GM21515 (cell line): ENCODE measurements around the gene LMTK2.

Experiments used
- ATAC-seq: cut with Tn5 transposase; IDR thresholded peaks from one replicate; pipeline ENCODE4 v1.9.1; 2021; ENCODE audit not compliant: unreplicated experiment

Gene LMTK2

DNA sequence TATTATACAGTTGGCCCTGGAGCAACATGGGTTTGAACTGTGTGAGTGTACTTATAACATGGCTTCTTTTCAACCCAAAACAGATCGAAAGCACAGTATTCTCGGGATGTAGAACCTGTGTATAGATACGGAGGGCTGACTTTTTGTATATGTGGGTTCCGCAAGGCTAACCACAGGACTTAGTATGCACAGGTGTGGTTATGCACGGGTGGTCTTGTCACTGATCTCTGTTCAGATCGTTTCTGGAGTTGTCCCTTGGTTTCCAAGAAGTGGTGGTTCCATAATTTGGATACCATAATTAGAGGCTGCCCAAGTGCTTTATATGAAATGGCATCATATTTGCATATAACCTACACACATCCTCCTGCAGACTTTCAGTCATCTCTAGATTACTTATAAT, 93.7 kb downstream of the LMTK2 start:
- peak; percentile 49 for ATAC-seq

DNA sequence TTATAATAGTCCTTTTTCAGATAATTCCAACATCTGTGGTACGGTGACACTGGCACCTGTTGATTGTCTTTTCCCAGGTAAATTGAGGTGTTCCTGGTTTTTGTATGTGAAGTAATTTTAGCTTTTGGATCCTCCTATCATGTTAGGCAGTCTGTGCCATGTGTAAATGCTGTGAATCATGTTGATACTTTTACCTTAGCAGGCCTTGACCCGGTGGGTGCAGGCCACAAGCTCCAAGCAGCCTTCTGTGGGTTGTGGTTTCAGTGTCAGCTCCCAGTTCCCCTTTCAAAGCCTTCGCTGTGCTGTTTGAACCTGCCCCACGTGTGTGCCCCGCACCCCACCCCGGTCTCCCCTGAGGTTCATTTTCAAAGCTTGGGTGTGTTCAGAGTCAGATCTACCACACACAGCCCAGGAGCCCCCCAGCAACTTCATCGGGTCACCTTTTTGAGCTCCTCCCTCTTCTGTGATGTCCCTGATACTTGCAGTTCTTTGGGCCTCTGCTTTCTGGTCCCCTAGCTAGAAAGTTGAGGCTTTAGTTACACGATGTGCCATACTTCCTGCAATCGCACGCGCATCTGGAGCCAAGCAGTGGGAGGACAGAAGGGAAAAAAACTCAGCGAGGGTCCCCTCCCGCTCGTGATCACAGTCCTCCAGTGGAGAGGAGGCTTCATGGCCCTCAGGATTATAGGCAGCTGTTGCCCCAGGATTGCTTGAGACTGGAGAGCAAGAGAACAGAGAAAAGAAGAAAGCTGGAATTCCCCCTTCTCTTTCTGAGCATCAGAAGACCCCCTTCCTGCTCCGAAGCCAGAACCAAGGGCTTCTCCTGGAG, 95.9 kb downstream of the LMTK2 start:
- ATAC-seq: peak; percentile 89

DNA sequence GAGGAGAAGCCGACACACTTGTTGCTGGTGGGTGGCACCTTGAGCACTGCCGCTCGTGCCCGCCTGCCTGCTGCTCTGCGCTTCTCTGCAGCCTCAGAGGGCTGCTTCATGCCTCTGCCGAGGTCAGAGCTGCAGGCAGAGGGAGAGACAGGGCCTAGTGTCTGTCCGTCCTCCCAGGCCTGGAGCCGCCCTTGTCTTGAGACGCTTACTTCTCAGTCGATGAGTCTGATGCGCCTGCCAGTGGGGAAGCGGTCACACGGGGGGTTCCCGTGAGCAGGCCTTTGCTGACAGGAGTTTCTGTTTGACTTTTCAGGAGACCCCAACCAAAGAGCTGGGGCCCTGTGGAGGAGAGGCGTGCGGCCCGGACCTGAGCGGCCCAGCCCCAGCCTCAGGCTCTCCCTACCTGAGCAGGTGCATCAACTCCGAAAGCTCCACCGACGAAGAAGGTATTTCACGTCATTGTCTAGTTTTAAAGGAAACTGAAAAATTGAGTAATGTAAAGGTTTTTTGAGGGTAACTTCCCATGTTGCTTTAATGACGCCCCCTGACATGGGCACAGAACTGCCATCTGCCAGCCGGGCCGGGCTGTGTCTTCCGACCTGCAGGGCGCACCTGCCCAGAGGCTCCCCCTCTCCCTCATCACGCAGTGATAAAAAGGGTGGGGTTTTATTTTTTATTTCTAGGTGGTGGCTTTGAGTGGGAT, 96.8 kb downstream of the LMTK2 start:
- peak; percentile 38 for ATAC-seq

DNA sequence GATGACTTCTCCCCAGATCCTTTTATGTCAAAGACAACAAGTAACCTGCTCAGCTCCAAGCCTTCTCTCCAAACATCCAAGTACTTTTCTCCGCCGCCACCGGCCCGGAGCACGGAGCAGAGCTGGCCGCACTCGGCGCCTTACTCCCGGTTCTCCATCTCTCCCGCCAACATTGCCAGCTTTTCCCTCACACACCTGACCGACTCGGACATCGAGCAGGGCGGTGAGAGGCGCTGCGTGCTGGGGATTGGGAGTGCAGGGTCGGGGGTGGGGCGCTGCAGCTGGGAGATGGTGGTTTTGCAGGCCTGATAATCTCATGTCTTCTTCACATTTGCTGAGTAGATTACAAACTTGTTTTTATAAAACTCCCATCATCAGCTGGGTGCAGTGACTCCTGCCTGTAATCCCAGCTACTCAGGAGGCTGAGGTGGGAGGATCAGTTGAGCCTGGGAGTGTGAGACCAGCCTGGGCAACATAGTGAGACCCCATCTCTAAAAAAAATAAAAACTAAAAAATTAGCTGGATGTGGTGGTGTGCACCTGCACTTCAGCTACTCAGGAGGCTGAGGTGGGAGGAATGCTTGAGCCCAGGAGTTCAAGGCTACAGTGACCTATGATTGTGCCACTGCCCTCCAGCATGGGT, 97.4 kb downstream of the LMTK2 start:
- no peak for ATAC-seq

DNA sequence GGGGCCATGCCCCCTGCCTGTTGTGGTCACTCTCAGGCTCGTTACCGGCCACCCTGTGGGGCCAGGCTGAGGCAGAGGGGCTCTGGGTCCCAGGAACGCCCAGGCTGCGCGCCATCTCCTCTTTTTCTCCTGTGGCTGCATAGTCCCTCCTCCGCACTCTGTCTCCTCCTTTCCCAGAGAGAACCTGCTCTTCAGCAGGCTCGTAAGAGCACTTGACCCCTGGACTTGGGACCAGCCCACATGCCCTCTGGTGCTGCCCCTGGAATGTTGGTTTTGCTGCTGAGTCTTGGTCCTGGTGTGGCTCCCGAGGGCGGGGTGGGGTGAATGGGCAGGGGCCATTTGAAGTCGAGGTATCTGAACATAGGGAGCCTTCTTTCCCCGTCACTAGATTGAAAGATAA, 98.0 kb downstream of the LMTK2 start:
- ATAC-seq: no peak

DNA sequence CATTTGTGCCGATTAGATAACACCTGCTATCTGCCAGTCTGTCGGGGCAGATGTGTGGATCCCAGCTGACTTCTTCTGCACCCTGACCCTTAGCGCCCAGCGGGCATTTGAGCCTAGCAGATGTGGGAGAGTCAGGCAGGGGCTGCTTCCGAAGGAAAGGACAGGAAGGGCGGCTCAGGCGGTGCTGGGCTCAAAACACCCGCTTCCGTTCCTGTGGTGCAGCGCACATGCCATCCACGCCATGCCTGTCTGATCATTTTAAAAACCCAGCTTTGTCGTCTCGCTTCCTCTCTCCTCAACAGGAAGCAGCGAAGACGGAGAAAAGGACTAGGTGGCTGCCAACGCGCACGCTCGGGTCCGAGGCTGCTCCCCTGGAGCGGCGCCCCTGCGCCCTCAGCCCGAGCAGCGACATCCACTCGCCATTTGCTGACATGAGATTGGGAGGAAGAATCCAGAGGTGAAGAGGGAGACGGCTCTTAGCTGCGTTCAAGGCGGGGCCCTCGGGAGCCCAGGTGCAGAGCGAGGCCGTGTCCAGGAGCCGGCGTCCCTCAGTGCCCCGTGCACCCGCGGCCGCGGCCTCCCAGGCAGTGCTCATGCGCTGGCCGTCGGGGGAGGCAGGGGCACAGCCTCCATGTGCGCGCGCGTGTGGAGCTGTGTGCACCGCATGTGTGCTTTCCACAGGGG, 98.6 kb downstream of the LMTK2 start:
- no peak for ATAC-seq

DNA sequence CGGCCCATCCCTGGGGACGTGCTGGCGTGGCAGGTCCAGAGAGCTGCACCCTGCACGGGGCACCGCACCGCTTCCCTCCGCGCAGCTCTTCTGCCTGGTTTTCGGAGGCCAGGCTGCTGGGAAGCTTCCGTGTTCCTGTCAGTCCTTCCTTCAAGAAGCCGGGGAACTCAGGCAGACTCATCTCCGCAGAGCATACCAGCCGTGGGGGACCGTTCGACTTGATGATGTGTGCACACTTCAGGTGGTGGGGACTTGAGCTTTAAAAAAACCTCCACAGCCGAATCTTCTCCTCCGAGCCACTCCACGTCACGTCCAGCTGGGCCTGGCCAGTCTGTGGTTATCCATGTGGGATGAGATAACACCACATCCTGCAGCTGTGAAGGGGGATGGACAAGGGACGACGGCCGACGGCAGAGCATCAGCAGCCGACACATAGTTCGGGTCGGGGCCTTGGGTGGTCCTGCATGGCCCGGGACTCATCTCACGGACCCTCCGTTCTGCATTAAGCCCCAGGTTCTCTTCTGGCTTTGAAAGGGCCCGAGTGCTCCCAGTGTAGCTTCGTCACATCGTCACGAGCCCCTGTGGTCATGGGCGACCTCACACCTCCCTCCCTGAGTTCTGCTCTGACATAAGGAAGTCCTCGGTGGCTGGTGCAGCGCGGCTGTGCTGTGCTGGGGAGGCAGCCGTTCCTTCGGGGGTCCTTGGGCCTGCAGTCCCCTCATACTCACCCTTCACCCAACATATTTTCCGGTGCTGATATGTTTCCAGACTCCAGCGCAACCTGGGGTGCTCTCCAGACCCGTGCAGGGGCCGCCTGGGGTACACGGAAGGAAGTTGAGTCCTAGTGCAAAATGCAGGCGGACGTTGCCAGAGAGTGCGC, 100.0 kb downstream of the LMTK2 start:
- no peak for ATAC-seq

DNA sequence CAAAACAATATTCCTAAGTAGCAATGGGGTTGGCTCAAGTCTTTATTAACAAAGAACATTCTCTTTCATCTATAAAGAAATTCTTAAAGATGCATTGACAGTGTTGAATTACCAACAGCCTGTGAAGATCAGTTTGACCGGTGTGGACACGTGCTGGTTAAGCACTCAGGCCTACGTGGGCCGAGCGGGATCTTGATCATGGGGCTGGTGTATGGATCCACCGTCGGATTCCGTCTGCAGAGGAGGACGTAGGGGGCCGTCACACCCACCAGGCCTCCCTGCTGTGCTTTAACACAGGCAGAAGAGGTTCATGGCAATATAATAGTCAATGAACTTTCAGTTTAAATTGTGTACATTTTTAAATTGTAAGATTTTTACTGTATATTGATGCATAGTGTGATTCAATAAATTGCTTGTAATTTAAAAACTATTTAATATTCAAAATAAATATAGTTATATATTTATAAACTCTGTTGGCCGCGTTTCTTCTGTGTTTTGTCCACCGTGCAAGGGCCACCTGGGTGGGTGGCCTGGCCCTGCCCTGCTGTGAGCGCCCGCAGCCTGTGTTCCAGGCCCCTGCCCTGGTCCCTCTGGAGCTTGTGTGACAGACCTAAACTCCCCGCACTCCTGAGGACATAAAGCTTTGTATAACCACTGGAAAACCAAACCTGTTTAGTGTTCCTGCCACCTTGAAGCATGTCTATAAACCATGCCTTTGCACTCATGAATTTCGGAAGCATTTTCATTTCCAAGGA, 102.7 kb downstream of the LMTK2 start:
- ATAC-seq: no peak

DNA sequence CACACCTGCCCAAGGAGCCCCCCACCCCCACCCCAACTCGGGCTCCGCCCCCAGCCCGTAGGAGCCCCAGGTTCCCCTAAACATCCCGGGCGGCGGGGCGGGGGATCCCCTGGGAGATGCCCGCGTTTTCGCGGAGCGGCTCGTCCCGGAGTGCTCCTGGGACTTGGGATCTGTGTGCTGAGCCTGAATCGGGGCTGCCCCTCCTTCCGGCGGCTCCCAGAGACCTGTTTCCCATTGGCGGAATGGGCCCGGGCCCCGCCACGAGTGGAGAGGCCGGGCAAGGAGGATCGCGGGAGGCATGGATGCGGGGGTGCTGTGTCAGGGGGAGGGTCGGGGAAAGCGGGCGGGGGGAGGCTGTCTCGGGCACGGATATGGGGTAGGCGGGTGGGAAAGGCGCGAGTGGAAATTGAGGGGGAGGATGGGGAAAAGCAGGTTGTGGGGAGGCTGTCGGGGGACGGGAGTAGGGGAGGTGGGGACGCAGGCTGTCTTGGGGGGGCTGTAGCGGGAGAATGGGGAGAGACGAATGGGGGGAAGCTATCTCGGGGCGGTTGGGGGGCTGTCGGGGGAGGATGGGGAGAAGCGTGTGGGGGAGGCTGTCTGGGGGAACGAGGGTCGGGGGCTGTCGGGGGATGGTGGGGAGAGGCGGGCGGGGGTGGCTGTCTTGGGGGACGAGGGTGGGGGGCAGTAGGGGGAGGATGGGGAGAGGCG, 104.0 kb downstream of the LMTK2 start:
- no peak for ATAC-seq

DNA sequence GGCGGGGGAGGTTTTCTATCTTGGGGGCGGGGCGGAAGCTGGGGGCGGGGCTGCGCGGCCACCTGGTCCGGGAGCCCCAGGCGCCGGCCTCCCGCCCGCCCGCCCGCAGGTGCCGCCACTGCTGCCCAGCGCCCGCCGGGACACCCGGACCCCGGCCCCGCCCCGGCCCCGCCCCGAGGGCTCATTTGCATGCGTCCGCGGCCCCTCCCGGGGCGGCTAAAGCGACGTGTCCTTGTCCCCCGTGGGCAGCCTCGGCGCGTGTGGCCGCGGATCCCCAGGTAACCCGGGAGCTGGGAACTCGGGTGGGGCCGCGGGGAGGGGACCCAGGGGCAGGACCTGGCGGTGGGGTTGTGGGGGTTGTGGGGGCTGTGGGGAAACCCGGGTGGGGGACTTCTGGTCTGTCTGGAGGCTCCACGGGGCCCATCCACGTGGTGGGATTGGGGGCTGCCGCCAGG, 104.6 kb downstream of the LMTK2 start, which contains the start of gene BHLHA15:
Gene BHLHA15, plus strand, starts transcription at position 219 of the 455 bp plus-strand sequence. CDS start 871 bp downstream, outside the sequence.
- no peak for ATAC-seq

DNA sequence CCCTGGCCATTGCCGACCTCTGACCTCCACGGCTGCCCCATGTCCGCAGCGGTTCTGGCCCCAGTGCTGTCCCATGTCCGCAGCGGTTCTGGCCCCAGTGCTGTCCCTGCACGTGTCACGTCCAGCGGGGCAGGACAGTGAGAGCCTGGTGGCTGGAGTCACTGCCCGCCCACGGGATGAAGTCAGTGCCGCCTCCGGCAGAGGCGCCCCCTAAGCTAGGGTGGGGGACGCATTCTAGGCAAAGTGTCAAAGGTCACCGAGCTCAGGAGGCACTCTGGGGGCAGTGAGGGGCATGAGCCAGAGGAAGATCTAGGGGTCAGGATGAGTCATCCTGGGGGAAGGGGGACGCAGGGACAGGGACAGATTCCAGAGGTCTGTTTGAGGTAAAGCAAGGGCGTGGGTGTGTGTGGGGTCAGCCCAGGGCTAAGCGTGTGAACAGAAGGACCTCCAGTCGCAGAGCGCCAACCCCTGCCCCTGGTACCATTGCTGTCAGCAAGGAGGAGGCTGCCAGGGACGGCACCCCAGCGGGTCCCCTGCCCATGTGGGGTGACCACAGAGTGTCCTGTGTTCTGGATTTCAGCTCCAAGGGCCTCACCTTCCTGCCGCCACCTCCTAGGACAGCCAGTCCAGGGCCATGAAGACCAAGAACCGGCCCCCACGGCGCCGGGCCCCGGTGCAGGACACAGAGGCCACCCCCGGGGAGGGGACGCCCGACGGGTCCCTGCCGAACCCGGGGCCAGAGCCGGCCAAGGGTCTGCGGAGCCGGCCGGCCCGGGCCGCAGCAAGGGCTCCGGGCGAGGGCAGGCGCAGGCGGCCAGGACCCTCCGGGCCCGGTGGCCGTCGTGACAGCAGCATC, 105.2 kb downstream of the LMTK2 start:
- ATAC-seq: no peak

DNA sequence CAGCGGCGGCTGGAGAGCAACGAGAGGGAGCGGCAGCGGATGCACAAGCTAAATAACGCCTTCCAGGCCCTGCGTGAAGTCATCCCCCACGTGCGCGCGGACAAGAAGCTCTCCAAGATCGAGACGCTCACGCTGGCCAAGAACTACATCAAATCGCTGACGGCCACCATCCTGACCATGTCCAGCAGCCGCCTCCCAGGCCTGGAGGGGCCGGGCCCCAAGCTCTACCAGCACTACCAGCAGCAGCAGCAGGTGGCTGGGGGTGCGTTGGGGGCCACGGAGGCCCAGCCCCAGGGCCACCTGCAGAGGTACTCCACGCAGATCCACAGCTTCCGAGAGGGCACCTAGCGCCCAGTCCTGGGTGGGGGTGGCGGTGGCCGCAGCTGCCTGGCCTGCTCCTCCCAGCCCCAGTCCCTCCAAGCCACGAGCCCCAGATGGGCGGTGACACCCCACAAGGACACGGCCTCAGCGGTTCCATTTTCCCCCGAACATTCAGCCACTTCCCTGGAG, 105.9 kb downstream of the LMTK2 start:
- no peak for ATAC-seq

DNA sequence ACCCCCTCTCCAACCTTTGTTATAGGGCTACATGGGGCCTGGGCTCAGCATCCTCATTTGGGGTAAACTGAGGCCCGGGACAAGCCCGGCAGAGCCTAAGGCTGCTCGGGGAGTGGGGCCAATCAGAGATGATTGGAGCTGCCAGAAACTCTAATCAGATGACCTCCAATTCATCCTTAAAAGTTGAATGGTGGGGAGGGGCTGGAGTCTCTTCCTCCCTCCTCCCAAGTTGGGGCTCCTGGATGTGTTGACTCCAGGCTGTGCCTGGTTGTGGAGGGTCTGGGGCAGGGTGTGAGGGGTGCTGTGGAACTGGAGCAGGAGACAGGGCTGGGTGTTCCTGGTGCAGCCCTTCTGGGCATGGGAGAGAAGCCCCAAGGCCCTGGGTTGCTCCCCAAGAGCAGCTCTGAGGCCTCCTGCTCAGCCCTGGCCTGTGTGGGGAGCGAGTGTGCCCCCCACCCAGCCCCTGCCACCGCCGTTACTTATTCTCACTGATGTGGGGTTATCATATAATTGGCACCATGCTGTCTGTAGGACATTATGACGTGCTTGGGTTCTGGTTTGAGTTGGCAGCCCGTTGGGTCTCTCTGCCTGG, 106.7 kb downstream of the LMTK2 start:
- no peak for ATAC-seq

DNA sequence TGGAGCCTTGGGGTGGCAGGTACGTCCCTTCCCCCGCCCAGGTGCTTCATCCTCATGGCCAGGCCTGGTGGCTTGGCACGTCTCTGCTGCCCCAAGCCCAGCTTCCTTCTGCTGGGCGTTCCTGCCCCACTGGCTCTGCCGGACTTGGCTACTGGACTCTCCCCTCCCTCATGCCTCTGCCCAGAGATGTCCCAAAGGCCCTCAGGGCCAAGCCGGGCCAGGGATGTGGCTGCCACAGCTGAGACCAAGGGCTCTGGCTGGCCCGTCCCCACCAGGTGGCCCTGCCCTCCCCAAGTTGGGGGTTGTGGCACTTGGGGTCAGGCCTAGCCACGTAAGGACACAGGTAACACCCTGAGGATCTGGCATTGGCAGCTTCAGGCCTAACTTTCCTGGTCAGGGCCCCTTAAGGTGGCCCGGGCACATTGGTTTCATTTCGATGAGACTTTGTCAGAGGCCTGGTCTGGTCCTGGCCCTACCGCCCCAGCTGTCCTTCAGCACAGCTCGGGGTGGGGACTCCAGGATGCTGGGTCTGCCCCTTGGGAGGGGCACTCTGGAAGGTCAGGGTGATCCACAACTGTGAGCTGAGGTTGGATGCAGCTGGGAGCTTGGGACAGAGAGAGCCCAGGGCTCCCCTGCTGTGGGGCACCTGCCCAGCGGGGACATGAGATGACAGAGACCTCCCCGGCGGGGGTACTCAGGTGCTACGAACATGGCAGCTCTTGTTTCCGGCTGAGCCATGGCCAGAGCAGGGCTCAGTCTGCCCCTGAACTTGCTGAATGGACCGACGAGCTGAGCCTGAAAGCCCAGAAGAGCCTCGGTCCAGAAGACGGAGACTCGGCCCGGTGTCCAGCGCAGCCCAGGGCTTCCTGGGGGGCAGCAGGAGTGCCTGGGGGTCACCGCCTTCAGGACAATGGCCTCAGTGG, 107.5 kb downstream of the LMTK2 start:
- no peak for ATAC-seq

DNA sequence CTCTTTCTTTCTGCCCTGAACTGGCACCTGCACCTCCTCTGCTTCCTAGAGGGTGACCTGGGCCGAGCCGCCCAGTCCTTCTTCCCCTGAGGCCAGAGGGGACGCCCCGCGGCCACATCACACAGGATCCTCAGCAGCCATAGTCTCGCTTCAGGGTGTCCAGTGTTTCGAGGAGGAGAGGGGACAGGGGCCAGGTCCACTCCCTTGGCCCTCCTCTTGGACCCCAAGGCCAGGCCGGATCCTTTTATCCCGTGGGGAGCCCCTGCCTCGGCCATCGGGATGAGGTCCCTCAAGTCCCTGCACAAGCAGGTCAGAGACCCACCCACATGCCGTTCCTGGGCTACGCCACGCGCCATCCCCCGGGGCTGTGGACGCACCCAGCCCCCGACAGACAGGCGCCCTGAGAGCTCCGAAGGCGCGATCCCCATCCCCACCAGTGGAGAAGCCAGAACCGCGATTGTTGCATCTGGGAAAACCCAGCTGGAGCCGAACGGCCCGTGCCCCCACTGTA, 108.2 kb downstream of the LMTK2 start:
- no peak for ATAC-seq
